ACC112 (cell line): Measurements from ENCODE around the gene TMEM35B.
"Not testable (repeated sequence)": the region's sequence is repeated elsewhere in the genome, so short reads cannot be mapped to it uniquely, and the experiment has no call there.

Source experiments
- H2AFZ ChIP-seq: fragments of 200-600 bp; sonication (generic); one replicate; pipeline ENCODE4 v1.6.0; 2017; ENCODE audit warnings: antibody characterized with exemption, low read length; ENCODE audit not compliant: unreplicated experiment
- H3K27ac ChIP-seq: fragments of 200-600 bp; sonication (generic); 2 replicates; pipeline ENCODE4 v1.5.1; 2014; ENCODE audit warnings: low read depth, mild to moderate bottlenecking, antibody characterized with exemption, low read length, moderate library complexity
- H3K27me3 ChIP-seq: fragments of 200-600 bp; sonication (generic); 2 replicates; pipeline ENCODE4 v1.6.1; 2014; ENCODE audit warnings: mild to moderate bottlenecking, antibody characterized with exemption, low read length, moderate library complexity, mixed read lengths; ENCODE audit not compliant: insufficient read depth
- H3K36me3 ChIP-seq: fragments of 200-600 bp; sonication (generic); 2 replicates; pipeline ENCODE4 v1.6.1; 2016; ENCODE audit warnings: mild to moderate bottlenecking, antibody characterized with exemption, low read length, moderate library complexity, mixed read lengths; ENCODE audit not compliant: insufficient read depth
- H3K4me1 ChIP-seq: fragments of 200-600 bp; sonication (generic); one replicate; pipeline ENCODE4 v1.6.1; 2016; ENCODE audit warnings: low read length, mixed read lengths; ENCODE audit not compliant: insufficient read depth, unreplicated experiment, control insufficient read depth
- H3K4me3 ChIP-seq: fragments of 200-600 bp; sonication (generic); 2 replicates; pipeline ENCODE4 v1.5.1; 2014; ENCODE audit warnings: mild to moderate bottlenecking, low read depth, low read length
- H3K79me2 ChIP-seq: fragments of 200-600 bp; sonication (generic); one replicate; pipeline ENCODE4 v1.6.0; 2016; ENCODE audit warnings: low read length; ENCODE audit not compliant: control insufficient read depth, unreplicated experiment, insufficient read depth

The TMEM35B gene

DNA sequence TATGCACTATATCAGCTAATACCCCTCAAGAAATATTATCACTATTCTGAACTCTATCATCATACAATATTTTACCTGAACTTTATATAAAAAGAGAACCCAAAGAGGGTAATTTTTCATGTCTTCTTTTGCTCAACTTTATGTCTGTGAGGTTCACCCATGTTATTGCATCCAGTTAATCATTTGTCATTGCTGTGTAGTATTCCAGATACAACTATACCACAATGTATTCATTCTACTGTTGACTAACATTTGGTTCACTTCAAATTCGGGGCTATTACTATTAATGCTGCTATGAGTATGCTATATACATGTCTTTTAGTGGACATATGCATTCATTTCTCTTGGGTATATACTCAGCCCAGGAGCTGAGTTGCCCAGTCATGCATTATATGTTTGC, 34.7 kb downstream of the TMEM35B start:
- H3K4me1 ChIP-seq, result no peaks in the 10 kb centered on the region
- H3K79me2 ChIP-seq, result no peaks in the 10 kb centered on the region
- no peaks in the 10 kb centered on the region for H3K36me3 ChIP-seq
- peaks cover 65% of the 10 kb centered on the region for H3K27me3 ChIP-seq
- H3K27ac ChIP-seq, result no peak overlapping the region
- no peak overlapping the region for H3K4me3 ChIP-seq
- no peak overlapping the region for H2AFZ ChIP-seq

DNA sequence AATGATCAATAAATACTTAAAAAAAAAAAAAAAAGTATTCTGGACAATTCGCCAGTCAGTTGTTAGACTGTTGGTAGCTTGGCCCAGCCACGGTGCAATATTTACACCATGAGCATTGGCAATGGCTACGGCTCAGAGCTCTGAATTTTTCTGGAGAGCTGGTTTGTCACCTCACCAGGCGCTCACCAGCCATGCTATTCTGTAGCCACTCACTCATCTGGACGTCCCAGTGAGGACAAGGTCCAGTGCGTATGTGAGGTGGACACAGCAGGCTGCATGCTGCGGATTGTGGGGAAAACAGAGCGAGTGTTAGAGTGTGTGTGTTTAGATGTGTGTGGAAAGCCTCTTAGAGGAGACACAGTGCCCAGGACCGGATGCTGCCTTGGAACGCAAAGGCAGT, 36.4 kb downstream of the TMEM35B start:
- not testable (repeated sequence) for H2AFZ ChIP-seq, H3K79me2 ChIP-seq, H3K36me3 ChIP-seq, H3K4me3 ChIP-seq, H3K27ac ChIP-seq, H3K4me1 ChIP-seq
- H3K27me3 ChIP-seq, result peaks cover 69% of the 10 kb centered on the region

DNA sequence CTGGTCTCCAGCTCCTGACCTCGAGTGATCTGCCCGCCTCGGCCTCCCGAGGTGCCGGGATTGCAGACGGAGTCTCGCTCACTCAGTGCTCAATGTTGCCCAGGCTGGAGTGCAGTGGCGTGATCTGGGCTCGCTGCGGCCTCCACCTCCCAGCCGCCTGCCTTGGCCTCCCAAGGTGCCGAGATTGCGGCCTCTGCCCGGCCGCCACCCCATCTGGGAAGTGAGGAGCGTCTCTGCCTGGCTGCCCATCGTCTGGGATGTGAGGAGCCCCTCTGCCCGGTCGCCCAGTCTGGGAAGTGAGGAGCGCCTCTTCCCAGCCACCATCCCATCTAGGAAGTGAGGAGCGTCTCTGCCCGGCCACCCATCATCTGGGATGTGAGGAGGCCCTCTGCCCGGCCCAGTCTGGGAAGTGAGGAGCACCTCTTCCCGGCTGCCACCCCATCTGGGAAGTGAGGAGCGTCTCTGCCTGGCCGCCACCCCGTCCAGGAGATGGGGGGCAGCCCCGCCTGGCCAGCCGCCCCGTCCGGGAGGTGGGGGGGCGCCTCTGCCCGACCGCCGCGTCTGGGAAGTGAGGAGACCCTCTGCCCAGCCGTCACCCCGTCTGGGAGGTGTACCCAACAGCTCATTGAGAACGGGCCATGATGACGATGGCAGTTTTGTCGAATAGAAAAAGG, 37.4 kb downstream of the TMEM35B start:
- not testable (repeated sequence) for H3K27ac ChIP-seq, H3K4me3 ChIP-seq, H3K36me3 ChIP-seq, H3K4me1 ChIP-seq, H3K79me2 ChIP-seq, H2AFZ ChIP-seq
- H3K27me3 ChIP-seq, result peaks cover 73% of the 10 kb centered on the region

DNA sequence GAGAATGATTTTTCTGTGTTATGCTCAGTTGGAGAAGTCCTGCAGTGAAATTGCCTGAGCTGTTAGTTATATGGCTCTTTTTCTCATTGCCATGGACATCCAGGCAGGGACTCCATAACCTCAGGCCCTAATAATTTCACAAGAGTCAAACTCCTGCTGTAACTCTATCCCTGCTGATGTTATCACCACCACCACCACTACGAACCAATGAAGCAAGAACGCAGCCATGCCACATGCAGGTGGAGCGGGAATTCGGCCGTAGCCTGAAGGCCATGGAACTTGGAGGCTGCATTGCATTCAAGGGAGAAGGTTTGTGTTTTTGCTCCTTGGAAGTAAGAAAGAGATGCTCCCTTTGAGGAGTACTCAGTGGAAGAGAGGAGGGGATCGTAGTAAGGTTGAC, 38.9 kb downstream of the TMEM35B start:
- no peaks in the 10 kb centered on the region for H3K36me3 ChIP-seq
- H2AFZ ChIP-seq, result no peak overlapping the region
- no peak overlapping the region for H3K4me3 ChIP-seq
- peaks cover 75% of the 10 kb centered on the region for H3K27me3 ChIP-seq
- H3K79me2 ChIP-seq, result no peaks in the 10 kb centered on the region
- H3K4me1 ChIP-seq, result no peaks in the 10 kb centered on the region
- H3K27ac ChIP-seq, result no peak overlapping the region

DNA sequence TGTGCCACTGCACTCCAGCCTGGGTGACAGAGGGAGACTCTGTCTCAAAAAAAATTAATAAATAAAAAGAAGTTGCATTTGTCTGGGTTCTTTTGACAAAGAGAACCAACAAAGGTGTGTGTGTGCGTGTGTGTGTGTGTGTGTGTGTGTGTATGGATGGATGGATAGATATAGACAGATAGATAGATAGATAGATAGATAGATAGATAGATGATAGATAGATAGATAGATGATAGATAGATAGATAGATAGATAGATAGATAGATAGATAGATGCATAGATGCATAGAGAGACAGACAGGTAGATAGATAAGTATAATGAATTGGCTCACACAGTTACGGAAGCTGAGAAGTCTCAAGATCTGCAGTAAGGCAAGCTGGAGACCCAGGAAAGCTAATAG, 43.3 kb downstream of the TMEM35B start:
- peaks cover 76% of the 10 kb centered on the region for H3K27me3 ChIP-seq
- H3K27ac ChIP-seq, H3K4me3 ChIP-seq, H3K4me1 ChIP-seq, H2AFZ ChIP-seq, H3K79me2 ChIP-seq, H3K36me3 ChIP-seq: not testable (repeated sequence)
